Activated T-cell treated with anti-CD3 and anti-CD28 coated beads for 24 hours (primary cell): Measurements from ENCODE around the gene OTC.

Experiments
- DNase-seq: peaks from one replicate; pipeline ENCODE4 v3.0.0-alpha.2; 2020; ENCODE audit warnings: low read depth

The OTC gene

GRCh38 chrX:38352362-38352761 lies at the start of gene OTC:
TSS of gene OTC (plus strand) at chrX:38352604. CDS start at chrX:38352697, 93 bp downstream.
- no peak for DNase-seq

- no peak for DNase-seq
These were observed 48.4 kb upstream of the OTC start for GRCh38 chrX:38304010-38304409.

- DNase-seq, result no peak
These were observed 46.4 kb upstream of the OTC start for GRCh38 chrX:38305971-38306370.

- no peak for DNase-seq
These were observed 40.7 kb upstream of the OTC start for GRCh38 chrX:38311743-38312142.

GRCh38 chrX:38312436-38312835 lies 40.0 kb upstream of the OTC start:
- DNase-seq, result no peak

GRCh38 chrX:38313190-38313589 lies 39.2 kb upstream of the OTC start:
- no peak for DNase-seq

- DNase-seq, result no peak
These were observed 37.2 kb upstream of the OTC start for GRCh38 chrX:38315186-38315585.

GRCh38 chrX:38318196-38318595 lies 34.2 kb upstream of the OTC start:
- DNase-seq, result no peak

GRCh38 chrX:38318606-38319005 lies 33.8 kb upstream of the OTC start:
- no peak for DNase-seq

GRCh38 chrX:38320819-38321218 lies 31.6 kb upstream of the OTC start:
- DNase-seq, result no peak

- DNase-seq, result no peak
These were observed 26.3 kb upstream of the OTC start for GRCh38 chrX:38326086-38326485.

GRCh38 chrX:38327007-38327774 lies 25.2 kb upstream of the OTC start, which contains the start of gene RPGR:
TSS of gene RPGR (minus strand) at chrX:38327509. CDS start at chrX:38327367, 142 bp downstream.
- DNase-seq, result peak; percentile 85

- DNase-seq, result no peak
These were observed 24.7 kb upstream of the OTC start for GRCh38 chrX:38327775-38328081.

GRCh38 chrX:38332505-38332904 lies 19.9 kb upstream of the OTC start:
- no peak for DNase-seq

GRCh38 chrX:38335382-38335781 lies 17.0 kb upstream of the OTC start:
- DNase-seq, result no peak

GRCh38 chrX:38336538-38337240 lies 15.7 kb upstream of the OTC start:
- DNase-seq, result no peak

GRCh38 chrX:38341442-38341841 lies 11.0 kb upstream of the OTC start:
- DNase-seq, result no peak

GRCh38 chrX:38342853-38343778 lies 9.3 kb upstream of the OTC start:
- DNase-seq, result no peak

GRCh38 chrX:38346150-38346549 lies 6.3 kb upstream of the OTC start:
- DNase-seq, result no peak

- DNase-seq, result no peak
These were observed 5.3 kb upstream of the OTC start for GRCh38 chrX:38347136-38347535.

GRCh38 chrX:38351346-38351745 lies 1.1 kb upstream of the OTC start:
- DNase-seq, result no peak

GRCh38 chrX:38356401-38356800 lies 4.0 kb downstream of the OTC start:
- no peak for DNase-seq
